ENCODE results near the gene GJD4.

The GJD4 gene, protein sequence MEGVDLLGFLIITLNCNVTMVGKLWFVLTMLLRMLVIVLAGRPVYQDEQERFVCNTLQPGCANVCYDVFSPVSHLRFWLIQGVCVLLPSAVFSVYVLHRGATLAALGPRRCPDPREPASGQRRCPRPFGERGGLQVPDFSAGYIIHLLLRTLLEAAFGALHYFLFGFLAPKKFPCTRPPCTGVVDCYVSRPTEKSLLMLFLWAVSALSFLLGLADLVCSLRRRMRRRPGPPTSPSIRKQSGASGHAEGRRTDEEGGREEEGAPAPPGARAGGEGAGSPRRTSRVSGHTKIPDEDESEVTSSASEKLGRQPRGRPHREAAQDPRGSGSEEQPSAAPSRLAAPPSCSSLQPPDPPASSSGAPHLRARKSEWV

GRCh38 chr10:35605191-35605590 lies at the start of gene GJD4:
GJD4 (plus strand) TSS chr10:35605341; CDS start chr10:35605568, 227 bp downstream.
- ATAC-seq (no peak), DNase-seq (ENCODE audit: low spot score in 2 of 2) (no peak)
- no peaks in the 10 kb centered on the region for H3K36me3 Mint-ChIP-seq
- no peak within 1 kb of the TSS for H3K27ac Mint-ChIP-seq
- H3K4me1 Mint-ChIP-seq = peaks cover 11% of the 10 kb centered on the region
- no peak within 1 kb of the TSS for H3K4me3 Mint-ChIP-seq
- H3K9me3 Mint-ChIP-seq = no peaks in the 10 kb centered on the region

DNA sequence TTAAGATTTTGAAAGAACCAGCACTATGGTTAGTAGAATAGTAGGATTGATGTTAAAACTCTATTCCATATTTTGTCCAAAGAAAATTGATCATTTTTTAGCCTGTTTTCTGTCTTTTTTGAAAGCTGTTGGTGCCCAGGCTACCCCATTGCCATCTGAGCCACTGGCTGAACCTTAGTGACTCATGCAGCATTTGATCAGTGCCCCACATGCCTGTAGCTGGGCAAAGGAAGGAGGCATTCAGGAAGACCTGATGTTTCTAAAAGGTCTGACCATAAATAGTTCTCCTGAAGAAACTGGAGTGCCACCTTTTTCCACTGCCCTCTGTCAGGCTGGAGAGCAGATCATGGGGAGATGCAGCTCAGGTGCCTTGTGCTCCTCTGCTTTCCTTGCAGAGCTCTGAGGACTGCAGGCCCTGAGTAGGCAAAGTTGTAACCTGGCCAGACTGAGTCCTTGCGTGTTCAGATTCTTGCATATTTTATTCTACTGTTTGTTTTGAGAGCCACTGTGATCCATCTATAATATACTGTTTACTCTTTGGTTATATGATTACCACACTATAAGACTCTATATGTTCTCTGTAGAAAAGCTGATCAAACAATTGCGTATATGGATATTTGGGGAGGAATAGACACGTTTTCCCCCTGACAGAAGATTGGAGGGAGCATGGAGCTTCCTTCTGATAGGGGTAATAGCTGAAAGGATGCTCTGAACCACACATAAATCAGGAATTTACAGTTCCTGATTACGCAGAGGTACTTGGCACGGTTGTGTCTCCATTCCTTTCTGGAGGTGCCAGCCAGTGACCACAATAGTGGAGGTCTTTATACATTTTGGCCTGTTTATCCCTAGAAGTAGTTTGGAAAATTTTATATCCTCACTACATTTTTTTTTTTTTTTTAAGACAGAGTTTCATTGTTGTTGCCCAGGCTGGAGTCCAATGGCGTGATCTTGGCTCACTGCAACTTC lies 48.9 kb upstream of the GJD4 start:
- DNase-seq (ENCODE audit: low spot score in 2 of 2) (no peak), ATAC-seq (no peak)
- Mint-ChIP-seq H3K36me3 (peaks cover 27% of the 10 kb centered on the region), H3K4me3 (no peak overlapping the region), H3K9me3 (no peaks in the 10 kb centered on the region), H3K4me1 (peaks cover 12% of the 10 kb centered on the region), H3K27ac (no peak overlapping the region)

GRCh38 chr10:35558276-35558675 lies 46.9 kb upstream of the GJD4 start:
- no peak for DNase-seq (ENCODE audit: low spot score in 2 of 2)
- Mint-ChIP-seq H3K9me3 (no peaks in the 10 kb centered on the region), H3K27ac (no peak overlapping the region), H3K4me3 (no peak overlapping the region), H3K36me3 (peaks cover 19% of the 10 kb centered on the region), H3K4me1 (peaks cover 6% of the 10 kb centered on the region)
- no peak for ATAC-seq

GRCh38 chr10:35559416-35559815 lies 45.7 kb upstream of the GJD4 start:
- no peak for ATAC-seq
- Mint-ChIP-seq H3K4me1 (peaks cover 9% of the 10 kb centered on the region), H3K27ac (peak overlapping the region; percentile 5)

DNA sequence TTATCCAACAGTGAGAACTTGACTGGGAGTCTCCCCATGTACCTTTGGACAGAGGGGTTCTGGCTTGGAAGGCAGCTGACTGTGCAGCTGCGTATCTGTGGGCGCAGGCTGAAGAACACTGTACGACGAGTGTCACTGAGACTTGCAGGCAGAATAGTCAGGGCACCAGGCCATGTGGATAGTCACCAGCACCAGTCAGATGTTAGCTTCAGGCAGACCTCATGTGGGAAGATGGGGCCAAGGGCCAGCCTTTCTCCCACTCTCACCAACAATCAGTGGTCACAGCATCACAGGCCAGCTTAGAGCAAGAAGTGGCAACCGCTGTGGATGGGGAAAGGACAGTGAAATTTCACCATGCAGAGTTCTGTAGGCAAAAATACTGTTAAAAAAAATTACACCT lies 43.4 kb upstream of the GJD4 start:
- no peaks in the 10 kb centered on the region for H3K9me3 Mint-ChIP-seq
- no peak overlapping the region for H3K27ac Mint-ChIP-seq
- peaks cover 18% of the 10 kb centered on the region for H3K4me1 Mint-ChIP-seq
- H3K36me3 Mint-ChIP-seq = peaks cover 33% of the 10 kb centered on the region
- ATAC-seq (no peak), DNase-seq (ENCODE audit: low spot score in 2 of 2) (no peak)
- H3K4me3 Mint-ChIP-seq = no peak overlapping the region

More at GRCh38 chr10:35559416-35559815, 45.7 kb upstream of the GJD4 start:
- no peak for DNase-seq (ENCODE audit: low spot score in 2 of 2)
- H3K36me3 Mint-ChIP-seq = peaks cover 20% of the 10 kb centered on the region
- no peaks in the 10 kb centered on the region for H3K9me3 Mint-ChIP-seq
- H3K4me3 Mint-ChIP-seq = no peak overlapping the region

- ATAC-seq = no peak
- H3K9me3 Mint-ChIP-seq = no peaks in the 10 kb centered on the region
- peaks cover 33% of the 10 kb centered on the region for H3K36me3 Mint-ChIP-seq
- no peak overlapping the region for H3K27ac Mint-ChIP-seq
- H3K4me1 Mint-ChIP-seq = peaks cover 18% of the 10 kb centered on the region
- H3K4me3 Mint-ChIP-seq = no peak overlapping the region
- DNase-seq (ENCODE audit: low spot score in 2 of 2) = no peak
These were observed 42.7 kb upstream of the GJD4 start for GRCh38 chr10:35562427-35562826.

DNA sequence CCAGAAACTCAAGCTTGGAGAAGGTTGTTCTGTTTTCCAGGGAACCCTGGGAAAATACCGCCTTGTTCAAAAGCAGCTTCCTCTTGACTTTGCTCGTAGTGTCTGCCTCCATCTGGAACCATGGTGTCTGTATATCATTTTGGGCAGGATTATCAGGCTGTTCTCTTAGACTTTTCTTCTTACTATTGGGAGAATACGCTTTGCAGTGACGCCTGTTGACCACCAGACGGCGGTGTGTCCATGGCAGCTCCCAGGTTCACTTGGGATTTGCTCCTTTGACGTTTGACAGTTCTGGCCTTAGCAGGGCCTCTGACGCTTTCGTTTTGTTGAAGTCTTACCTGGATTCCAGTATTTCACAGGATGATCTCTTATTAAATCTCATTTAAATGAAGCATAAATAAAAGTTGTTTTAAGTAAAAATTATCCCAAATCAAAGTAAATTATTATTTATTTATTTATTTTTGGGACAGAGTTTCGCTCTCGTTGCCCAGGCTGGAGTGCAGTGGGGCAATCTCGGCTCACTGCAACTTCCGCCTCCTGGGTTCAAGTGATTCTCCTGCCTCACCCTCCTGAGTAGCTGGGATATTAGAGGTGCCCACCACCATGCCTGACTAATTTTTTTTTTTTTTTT lies 41.8 kb upstream of the GJD4 start:
- H3K27ac Mint-ChIP-seq = no peak overlapping the region
- ATAC-seq (no peak), DNase-seq (ENCODE audit: low spot score in 2 of 2) (peak; percentile 24 to 60)
- peaks cover 12% of the 10 kb centered on the region for H3K4me1 Mint-ChIP-seq
- H3K36me3 Mint-ChIP-seq = peaks cover 35% of the 10 kb centered on the region
- no peak overlapping the region for H3K4me3 Mint-ChIP-seq
- no peaks in the 10 kb centered on the region for H3K9me3 Mint-ChIP-seq

DNA sequence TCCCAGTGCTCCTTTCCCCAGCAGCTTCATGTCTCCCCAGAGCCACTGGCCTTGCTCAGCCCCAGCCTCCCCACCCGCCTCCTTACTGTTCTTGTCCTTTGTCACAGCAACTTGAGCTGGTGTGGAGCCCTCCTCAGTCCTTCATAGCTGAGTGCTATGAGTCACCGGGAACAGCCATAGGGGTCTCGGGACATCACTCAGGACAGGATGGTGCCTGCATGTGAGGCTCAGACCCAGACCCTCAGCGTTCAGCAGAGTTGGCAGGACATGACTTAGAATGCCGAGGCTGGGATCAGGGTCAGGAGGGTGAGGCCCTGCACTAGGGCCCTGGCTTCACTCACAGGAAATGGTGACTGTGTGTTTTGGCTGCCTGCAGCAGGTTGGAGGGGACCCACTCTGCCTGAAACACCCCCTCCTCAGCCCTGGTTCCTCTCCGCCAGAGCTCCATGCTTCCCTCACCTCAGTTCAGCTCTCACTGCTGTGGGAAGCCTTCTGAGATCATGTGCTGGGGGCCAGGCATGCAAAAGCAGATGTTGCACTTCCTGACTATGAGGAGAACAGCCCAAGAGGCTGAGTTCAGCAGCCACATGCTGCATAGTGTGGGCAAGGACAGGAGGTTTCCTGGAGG lies 40.7 kb upstream of the GJD4 start:
- Mint-ChIP-seq H3K4me3 (no peak overlapping the region), H3K36me3 (peaks cover 46% of the 10 kb centered on the region), H3K27ac (peak overlapping the region; percentile 68), H3K9me3 (no peaks in the 10 kb centered on the region), H3K4me1 (peaks cover 12% of the 10 kb centered on the region)
- DNase-seq (ENCODE audit: low spot score in 2 of 2) (no peak), ATAC-seq (no peak)

DNA sequence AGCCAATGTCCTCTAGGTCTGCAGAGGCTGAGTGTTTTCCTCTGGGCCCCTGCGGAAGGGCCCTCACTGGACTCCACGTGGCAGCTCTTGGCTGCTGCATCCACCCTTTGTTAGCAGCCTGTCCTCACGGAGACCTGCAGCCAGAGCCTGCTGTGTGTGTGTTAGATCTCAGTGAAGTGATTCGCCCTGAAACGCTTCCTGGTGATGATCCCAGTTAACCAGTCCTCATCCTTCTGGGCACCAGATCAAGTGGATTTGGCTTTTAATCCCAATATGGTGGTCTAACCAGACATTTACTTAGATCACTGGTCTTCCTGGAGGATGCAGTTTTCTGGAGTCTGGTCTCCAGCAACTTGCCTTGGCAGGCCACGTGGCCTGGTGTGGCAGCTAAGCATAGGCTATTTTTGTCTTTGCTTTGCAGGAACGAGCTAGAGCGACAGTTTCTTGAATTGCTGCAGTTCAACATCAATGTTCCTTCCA lies 39.5 kb upstream of the GJD4 start:
- DNase-seq (ENCODE audit: low spot score in 2 of 2) (no peak), ATAC-seq (no peak)
- Mint-ChIP-seq H3K36me3 (peaks cover 53% of the 10 kb centered on the region), H3K4me1 (peaks cover 12% of the 10 kb centered on the region), H3K27ac (peak overlapping the region; percentile 68), H3K4me3 (no peak overlapping the region), H3K9me3 (no peaks in the 10 kb centered on the region)

DNA sequence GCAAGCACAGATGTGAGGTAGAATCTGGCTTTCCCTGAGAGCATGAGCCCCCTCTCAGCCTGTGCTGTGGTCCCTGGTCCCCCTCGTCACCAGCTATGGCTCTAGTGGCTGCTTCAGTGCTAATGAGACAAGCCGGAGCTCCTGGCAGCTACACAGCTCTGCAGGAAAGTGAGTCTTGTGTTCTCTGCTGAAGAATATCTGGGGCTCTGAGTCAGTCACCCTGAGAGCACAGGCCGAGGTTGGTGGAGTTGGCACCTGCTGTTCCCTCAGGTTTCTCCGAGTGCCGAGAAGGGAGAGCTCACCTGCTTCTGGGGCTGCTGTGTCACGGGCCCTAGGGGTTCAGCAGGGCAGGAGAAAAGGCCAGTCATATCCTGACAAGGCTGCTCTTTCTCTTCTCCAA lies 37.2 kb upstream of the GJD4 start:
- Mint-ChIP-seq H3K9me3 (no peaks in the 10 kb centered on the region), H3K27ac (no peak overlapping the region), H3K36me3 (peaks cover 71% of the 10 kb centered on the region), H3K4me1 (peaks cover 12% of the 10 kb centered on the region), H3K4me3 (no peak overlapping the region)
- DNase-seq (ENCODE audit: low spot score in 2 of 2) (no peak), ATAC-seq (no peak)

- no peaks in the 10 kb centered on the region for H3K9me3 Mint-ChIP-seq
- peaks cover 12% of the 10 kb centered on the region for H3K4me1 Mint-ChIP-seq
- ATAC-seq = no peak
- peaks cover 67% of the 10 kb centered on the region for H3K36me3 Mint-ChIP-seq
- no peak for DNase-seq (ENCODE audit: low spot score in 2 of 2)
- no peak overlapping the region for H3K4me3 Mint-ChIP-seq
- H3K27ac Mint-ChIP-seq = no peak overlapping the region
These were observed 36.6 kb upstream of the GJD4 start for GRCh38 chr10:35568483-35569015.

GRCh38 chr10:35569111-35569707 lies 35.9 kb upstream of the GJD4 start:
- H3K27ac Mint-ChIP-seq = no peak overlapping the region
- H3K36me3 Mint-ChIP-seq = peaks cover 62% of the 10 kb centered on the region

GRCh38 chr10:35569836-35570235 lies 35.3 kb upstream of the GJD4 start:
- no peaks in the 10 kb centered on the region for H3K9me3 Mint-ChIP-seq
- H3K27ac Mint-ChIP-seq = no peak overlapping the region
- no peak for DNase-seq (ENCODE audit: low spot score in 2 of 2)
- peaks cover 62% of the 10 kb centered on the region for H3K36me3 Mint-ChIP-seq
- no peak for ATAC-seq
- no peak overlapping the region for H3K4me3 Mint-ChIP-seq
- peaks cover 5% of the 10 kb centered on the region for H3K4me1 Mint-ChIP-seq

More at GRCh38 chr10:35569111-35569707, 35.9 kb upstream of the GJD4 start:
- peaks cover 11% of the 10 kb centered on the region for H3K4me1 Mint-ChIP-seq
- H3K9me3 Mint-ChIP-seq = no peaks in the 10 kb centered on the region
- no peak for DNase-seq (ENCODE audit: low spot score in 2 of 2)
- no peak for ATAC-seq
- no peak overlapping the region for H3K4me3 Mint-ChIP-seq

DNA sequence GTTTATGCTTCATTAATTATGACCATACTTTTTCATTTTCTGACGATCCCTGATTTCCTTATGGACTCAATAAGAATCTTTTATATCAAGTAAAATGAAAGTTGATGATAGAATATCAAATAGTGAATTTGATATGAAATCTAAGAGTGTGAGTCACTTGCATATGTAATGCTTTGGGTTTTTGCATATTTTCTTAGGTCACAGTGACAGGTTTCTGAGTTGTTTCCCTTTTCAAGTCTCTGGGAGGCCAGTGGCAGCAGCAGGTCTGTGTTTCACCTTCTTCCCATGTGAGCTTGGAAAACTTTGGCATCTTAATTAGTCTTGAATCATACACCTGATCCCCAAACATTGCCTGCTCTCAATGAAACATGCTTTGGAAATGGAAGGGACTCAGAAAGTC lies 34.7 kb upstream of the GJD4 start:
- no peak for ATAC-seq
- no peak overlapping the region for H3K4me3 Mint-ChIP-seq
- H3K4me1 Mint-ChIP-seq = peaks cover 8% of the 10 kb centered on the region
- no peak overlapping the region for H3K27ac Mint-ChIP-seq
- peaks cover 62% of the 10 kb centered on the region for H3K36me3 Mint-ChIP-seq
- DNase-seq (ENCODE audit: low spot score in 2 of 2) = no peak
- H3K9me3 Mint-ChIP-seq = no peaks in the 10 kb centered on the region
